Umbilical cord (tissue), 2 donors: ENCODE data around the gene FOXL1. TPM values are rescaled to one million over a fixed set of nuclear protein-coding genes. Genes with fewer than 3 reads are reported as not detected.

Source experiments
- DNase-seq: peaks from one replicate; pipeline ENCODE4 v3.0.0-alpha.2; 2015; ENCODE audit warnings: low spot score
- total RNA-seq: library from RNA; depleted of rRNA; stranded (reverse); fragments of >200 nt; gene quantifications from one replicate; pipeline ENCODE4 v1.2.3, GENCODE V29; 2014; ENCODE audit warnings: low replicate concordance; ENCODE audit not compliant: insufficient read depth

FOXL1 gene
- total RNA-seq, 1 donor from 2014 or later = 6.5 TPM

DNA sequence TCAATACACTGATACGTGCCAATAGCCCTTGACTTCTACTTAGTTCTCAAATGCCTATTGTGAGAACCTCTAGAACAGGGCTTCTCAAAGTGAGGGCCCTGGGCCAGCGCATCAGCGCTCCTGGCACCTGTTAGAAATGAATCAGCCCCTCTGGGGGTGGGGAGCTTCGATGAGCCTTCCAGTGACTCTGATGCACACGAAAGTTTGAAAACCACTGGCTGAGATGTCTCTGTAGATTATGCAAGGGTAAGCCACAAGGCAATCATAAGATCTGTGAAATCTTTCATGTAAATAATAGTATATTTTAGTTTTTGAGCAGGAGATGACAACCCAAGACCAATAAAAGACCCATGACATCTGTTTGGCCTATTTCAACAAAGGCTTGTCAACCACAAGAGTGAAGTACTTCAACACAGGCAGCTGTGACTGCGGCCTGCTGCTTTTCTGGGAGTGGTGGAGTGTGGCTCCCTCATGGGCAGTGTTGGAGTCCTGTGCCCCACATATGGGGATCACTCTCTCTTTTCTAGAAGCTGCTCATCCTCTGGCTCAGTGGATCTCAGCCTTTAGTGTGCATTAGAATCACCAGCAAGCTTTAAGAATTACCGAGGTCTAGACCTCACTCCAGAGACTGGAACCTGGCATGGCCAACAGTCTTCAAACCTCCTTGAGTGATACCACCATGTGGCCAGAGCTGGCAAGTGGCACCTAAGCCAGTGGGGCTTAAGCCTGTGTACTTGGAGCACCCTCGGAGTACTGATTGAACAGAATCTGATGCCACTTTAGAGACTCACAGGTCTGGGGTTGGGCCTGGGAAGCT, 29.1 kb upstream of the FOXL1 start:
- DNase-seq = no peak

DNA sequence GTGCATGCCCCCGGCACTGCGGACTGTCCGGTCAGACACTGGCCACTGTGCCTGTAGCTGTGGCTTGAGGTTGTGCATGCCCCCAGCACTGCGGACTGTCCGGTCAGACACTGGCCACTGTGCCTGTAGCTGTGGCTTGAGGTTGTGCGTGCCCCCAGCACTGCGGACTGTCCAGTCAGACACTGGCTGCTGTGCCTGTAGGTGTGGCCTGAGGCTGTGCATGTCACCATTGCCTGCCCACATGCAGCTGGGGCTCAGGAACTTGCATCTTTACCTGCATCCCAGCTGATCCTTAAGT, 28.5 kb upstream of the FOXL1 start:
- DNase-seq = no peak

GRCh38 chr16:86550281-86550680, 28.1 kb upstream of the FOXL1 start:
- no peak for DNase-seq

DNA sequence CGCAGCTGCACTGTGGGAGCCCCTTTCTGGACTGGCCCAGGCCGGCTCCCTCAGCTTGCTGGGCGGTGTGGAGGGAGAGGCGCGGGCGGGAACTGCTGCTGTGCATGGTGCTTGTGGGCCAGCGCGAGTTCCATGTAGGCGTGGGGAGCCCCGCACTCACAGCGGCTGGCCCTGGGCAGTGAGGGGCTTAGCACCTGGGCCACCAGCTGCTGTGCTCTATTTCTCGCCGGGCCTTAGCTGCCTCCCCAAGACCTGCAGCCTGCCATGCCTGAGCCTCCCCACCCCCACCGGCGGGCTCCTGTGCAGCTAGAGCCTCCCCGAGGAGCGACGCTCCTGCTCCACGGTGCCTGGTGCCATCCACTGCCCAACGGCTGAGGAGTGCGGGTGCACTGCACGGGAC, 25.0 kb upstream of the FOXL1 start:
- no peak for DNase-seq

GRCh38 chr16:86554599-86554916, 23.8 kb upstream of the FOXL1 start:
- no peak for DNase-seq

- DNase-seq = peak; percentile 92
These were observed 23.2 kb upstream of the FOXL1 start, which contains the start of gene MTHFSD for GRCh38 chr16:86554917-86555703. MTHFSD (minus strand) TSS chr16:86555235; CDS start chr16:86555184, 51 bp downstream.

- no peak for DNase-seq
These were observed 22.7 kb upstream of the FOXL1 start for GRCh38 chr16:86555704-86556075.

DNA sequence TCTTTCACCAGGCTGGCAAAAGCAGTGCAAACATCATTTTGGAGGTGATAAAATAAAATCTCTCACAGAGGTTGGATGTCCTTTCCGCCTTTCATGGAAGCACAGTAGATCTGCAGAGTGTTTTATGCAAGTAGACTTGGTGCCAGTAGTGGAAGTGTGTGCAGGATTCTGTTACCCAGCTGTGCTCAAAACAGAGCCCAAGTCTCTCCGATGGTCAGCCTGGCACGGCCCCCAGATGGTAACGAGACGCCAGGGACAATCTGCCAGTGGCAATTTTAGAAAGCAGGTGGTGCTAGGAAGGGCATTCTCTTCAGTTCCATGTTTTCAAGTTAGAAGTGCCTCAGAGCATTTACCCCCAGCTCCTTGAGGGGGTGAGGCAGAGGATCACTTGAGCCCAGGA, 21.8 kb upstream of the FOXL1 start:
- DNase-seq = no peak

GRCh38 chr16:86557587-86557986, 20.8 kb upstream of the FOXL1 start:
- DNase-seq = no peak

DNA sequence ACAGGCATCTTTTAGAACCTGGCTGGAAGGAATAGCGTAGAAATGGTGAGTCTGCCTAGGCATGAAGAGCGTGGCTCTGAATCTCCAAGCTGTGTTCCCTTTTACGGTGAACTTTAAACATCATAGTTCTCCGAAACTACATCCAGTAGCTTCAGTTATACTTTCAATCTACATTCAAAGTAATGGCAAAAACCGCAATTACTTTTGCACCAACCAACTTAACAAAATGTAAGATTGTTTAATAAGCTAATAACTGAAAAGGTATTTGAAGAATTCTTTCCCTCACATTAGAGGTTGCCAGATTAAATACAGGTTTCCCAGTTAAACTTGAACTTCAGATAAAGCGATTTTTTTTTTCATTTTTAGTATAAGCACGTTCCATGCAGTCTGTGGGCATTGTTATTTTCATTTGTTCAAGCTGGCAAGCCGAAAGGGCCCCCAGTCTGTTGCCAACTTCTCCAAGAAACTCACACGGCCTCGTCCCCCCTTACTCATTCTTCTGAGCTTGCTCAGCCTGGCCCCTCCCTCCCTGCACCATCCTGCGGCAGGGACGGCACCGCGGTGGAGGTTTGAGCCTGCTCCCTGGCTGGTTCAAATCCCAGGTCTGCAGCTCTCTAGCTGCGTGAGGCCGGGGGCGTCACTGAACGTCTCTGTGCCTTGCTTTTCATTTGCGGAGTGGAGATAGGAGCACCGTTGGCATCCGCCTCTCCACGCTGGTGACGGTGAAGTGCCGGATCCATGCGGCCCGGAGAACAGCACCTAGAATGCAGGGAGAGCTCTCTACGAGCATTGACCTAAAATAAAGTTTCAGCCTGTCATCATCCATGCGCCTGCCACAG, 19.8 kb upstream of the FOXL1 start:
- DNase-seq = no peak

DNA sequence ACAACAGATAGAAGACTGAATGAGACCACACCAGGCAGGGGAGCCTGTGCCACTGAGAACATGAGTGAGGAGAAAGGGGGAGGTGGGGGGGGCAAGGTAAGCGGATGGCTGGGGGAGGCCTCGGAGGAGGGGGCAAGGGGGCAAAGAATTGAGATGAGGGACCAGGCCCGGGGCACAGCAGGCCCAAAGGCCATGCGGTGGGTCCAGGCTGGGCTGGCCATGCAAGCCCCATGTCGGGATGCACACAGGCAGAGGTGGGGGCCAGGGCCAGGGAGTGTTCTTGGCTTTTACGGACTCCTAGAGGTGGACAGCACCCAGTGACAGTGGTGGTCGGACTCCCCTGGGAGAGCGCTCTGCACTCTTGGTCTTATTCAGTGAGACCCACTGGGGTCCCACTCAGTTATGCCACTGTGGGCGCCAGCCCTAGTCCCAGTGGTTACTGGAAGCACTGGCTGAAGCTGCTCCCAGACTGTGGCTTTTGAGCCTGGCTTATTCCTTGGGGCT, 18.5 kb upstream of the FOXL1 start:
- DNase-seq = no peak

DNA sequence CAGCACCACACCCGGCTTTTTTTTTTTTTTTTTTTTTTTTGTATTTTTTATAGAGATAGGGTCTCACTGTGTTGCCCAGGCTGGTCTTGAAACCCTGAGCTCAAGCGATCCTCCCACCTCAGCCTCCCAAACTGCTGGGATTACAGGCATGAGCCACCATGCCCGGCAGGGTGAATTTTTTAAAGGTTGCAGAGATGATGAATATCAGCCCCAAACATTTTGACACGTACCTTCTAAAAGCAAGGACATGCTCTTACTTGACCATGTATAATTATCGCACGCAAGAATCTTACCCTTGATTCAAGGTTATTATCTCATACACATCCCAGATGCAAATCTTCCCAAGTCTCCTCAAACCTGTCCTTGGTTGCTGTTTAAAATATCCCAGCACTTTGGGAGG, 16.0 kb upstream of the FOXL1 start:
- DNase-seq = no peak

GRCh38 chr16:86563469-86564345, 14.6 kb upstream of the FOXL1 start:
- peak; percentile 92 for DNase-seq

GRCh38 chr16:86565181-86565631, 13.1 kb upstream of the FOXL1 start:
- DNase-seq = no peak

DNA sequence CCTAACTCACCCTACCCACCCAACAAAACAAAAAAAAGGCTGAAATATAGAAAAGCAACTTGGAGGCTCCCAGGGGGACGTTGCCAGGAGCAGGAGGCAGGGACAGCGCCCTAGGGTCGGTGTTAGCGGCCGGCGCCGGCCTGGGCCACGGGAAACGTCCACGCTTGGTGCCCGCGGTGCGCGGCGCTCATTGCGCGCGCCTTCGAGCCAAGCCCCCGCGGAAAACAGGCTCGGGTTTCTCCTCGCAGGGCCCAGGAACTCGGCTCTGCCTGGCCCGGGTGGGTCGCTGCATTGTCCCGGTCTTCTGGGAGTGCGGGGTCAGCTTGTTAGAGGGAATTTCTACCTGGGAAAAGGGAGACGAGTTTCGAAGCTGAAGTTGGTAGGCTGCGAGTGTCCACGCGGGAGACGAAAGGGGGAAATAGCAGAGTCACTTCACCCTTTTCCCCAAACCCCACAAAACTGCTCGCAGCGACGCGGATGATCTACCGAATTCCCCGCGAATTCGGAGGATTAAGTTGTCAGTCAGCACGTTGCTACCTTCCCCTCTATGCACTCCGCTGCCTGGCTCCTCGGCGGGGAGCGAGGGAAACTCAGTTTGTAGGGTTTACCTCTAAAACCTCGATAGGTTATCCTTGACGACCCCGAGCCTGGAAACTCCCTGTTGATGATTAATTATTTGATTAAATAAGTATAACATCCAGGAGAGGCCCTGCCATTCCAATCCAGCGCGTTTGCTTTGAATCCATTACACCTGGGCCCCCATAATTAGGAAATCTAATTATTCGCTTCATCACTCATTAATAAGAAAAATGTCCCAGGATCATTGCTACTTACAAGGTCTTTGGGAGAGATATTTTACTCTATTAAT, 12.5 kb upstream of the FOXL1 start:
- DNase-seq = no peak

GRCh38 chr16:86566601-86566965, 11.8 kb upstream of the FOXL1 start, which contains the start of gene FOXC2:
FOXC2 (plus strand) TSS chr16:86566829; CDS start chr16:86567336, 507 bp downstream.
- peak; percentile 94 for DNase-seq

DNA sequence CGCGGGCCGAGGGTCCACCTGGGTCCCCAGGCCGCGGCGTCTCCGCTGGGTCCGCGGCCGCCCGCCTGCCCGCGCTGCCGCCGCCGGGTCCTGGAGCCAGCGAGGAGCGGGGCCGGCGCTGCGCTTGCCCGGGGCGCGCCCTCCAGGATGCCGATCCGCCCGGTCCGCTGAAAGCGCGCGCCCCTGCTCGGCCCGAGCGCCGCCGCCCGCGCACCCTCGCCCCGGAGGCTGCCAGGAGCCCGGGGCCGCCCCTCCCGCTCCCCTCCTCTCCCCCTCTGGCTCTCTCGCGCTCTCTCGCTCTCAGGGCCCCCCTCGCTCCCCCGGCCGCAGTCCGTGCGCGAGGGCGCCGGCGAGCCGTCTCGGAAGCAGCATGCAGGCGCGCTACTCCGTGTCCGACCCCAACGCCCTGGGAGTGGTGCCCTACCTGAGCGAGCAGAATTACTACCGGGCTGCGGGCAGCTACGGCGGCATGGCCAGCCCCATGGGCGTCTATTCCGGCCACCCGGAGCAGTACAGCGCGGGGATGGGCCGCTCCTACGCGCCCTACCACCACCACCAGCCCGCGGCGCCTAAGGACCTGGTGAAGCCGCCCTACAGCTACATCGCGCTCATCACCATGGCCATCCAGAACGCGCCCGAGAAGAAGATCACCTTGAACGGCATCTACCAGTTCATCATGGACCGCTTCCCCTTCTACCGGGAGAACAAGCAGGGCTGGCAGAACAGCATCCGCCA, 11.2 kb upstream of the FOXL1 start:
- no peak for DNase-seq

GRCh38 chr16:86567701-86568581, 10.4 kb upstream of the FOXL1 start:
- no peak for DNase-seq
